Neuronal stem cell (in vitro differentiated cells): ENCODE data around the gene MACROD1.

Experiments used
- DNase-seq: peaks from one replicate; pipeline ENCODE4 v3.0.0-alpha.2; 2013; ENCODE audit warnings: low spot score
- H2AFZ ChIP-seq: one replicate; pipeline ENCODE4 v1.6.1; 2013; ENCODE audit warnings: mild to moderate bottlenecking, low read length, inconsistent platforms
- H2AK5ac ChIP-seq: 2 replicates; pipeline ENCODE4 v1.6.1; 2013; ENCODE audit warnings: low read depth, mild to moderate bottlenecking, inconsistent platforms, low read length, moderate library complexity, mixed read lengths
- H2BK120ac ChIP-seq: 2 replicates; pipeline ENCODE4 v1.6.1; 2013; ENCODE audit warnings: low read depth, mild to moderate bottlenecking, inconsistent platforms, low read length, moderate library complexity, mixed read lengths
- H2BK12ac ChIP-seq: one replicate; pipeline ENCODE4 v1.6.1; 2013; ENCODE audit warnings: low read length, inconsistent platforms
- H2BK15ac ChIP-seq: 2 replicates; pipeline ENCODE4 v1.6.1; 2013; ENCODE audit warnings: mild to moderate bottlenecking, low read length, inconsistent platforms, mixed read lengths
- H2BK5ac ChIP-seq: one replicate; pipeline ENCODE4 v1.6.1; 2013; ENCODE audit warnings: inconsistent platforms, mild to moderate bottlenecking, low read length, moderate library complexity
- H3K14ac ChIP-seq: one replicate; pipeline ENCODE4 v1.6.1; 2013; ENCODE audit warnings: low read length, inconsistent platforms
- H3K18ac ChIP-seq: 2 replicates; pipeline ENCODE4 v1.6.1; 2013; ENCODE audit warnings: low read length, inconsistent platforms
- H3K23ac ChIP-seq: 2 replicates; pipeline ENCODE4 v1.6.1; 2013; ENCODE audit warnings: low read depth, mild to moderate bottlenecking, mixed read lengths, low read length, inconsistent platforms; ENCODE audit not compliant: poor library complexity
- H3K27ac ChIP-seq: replicated peaks from 3 replicates; pipeline ENCODE4 v1.5.1; 2013; ENCODE audit warnings: low read length, inconsistent platforms
- H3K27me3 ChIP-seq, 3 experiments: 2 replicates each; pipeline ENCODE4 v1.6.1; 2013; ENCODE audit warnings: low read length in 3 of 3, mild to moderate bottlenecking in 2 of 3, inconsistent platforms in 1 of 3, low read depth in 1 of 3, mixed read lengths in 1 of 3, moderate library complexity in 1 of 3; ENCODE audit not compliant: control insufficient read depth in 3 of 3, insufficient read depth in 3 of 3
- H3K36me3 ChIP-seq, 2 donors: replicated peaks in 1 of 2; 2 replicates each; pipeline ENCODE4 v1.6.1; 2013; ENCODE audit warnings: low read length in 2 of 2; ENCODE audit not compliant: control insufficient read depth in 2 of 2, insufficient read depth in 2 of 2
- H3K4ac ChIP-seq: 2 replicates; pipeline ENCODE4 v1.6.1; 2013; ENCODE audit warnings: inconsistent platforms, mild to moderate bottlenecking, low read length, moderate library complexity
- H3K4me1 ChIP-seq, 2 donors: 1 replicate in 1 of 2; 2 replicates in 1 of 2; pipeline ENCODE4 v1.6.1; 2013; ENCODE audit warnings: low read length in 2 of 2, low read depth in 1 of 2; ENCODE audit not compliant: control insufficient read depth in 2 of 2, insufficient read depth in 1 of 2
- H3K4me2 ChIP-seq: one replicate; pipeline ENCODE4 v1.6.1; 2013; ENCODE audit warnings: mild to moderate bottlenecking, low read length, inconsistent platforms; ENCODE audit not compliant: insufficient read depth, poor library complexity, severe bottlenecking
- H3K4me3 ChIP-seq, 2 donors: 2 replicates each; pipeline ENCODE4 v1.5.1; 2013; ENCODE audit warnings: low read length in 2 of 2, mild to moderate bottlenecking in 2 of 2, inconsistent platforms in 1 of 2, moderate library complexity in 1 of 2
- H3K79me1 ChIP-seq: one replicate; pipeline ENCODE4 v1.6.1; 2013; ENCODE audit warnings: low read depth, mild to moderate bottlenecking, inconsistent platforms, low read length, moderate library complexity
- H3K9ac ChIP-seq: one replicate; pipeline ENCODE4 v1.6.1; 2013; ENCODE audit warnings: mild to moderate bottlenecking, low read depth, low read length, inconsistent platforms; ENCODE audit not compliant: poor library complexity
- H3K9me3 ChIP-seq, 2 donors: replicated peaks in 1 of 2; 2 replicates each; pipeline versions ENCODE3 to v1.6.1; 2013; ENCODE audit warnings: low read length in 2 of 2, mild to moderate bottlenecking in 2 of 2, inconsistent platforms in 1 of 2, low read depth in 1 of 2, mixed read lengths in 1 of 2, moderate library complexity in 1 of 2; ENCODE audit not compliant: control insufficient read depth in 2 of 2, insufficient read depth in 1 of 2
- H4K8ac ChIP-seq: one replicate; pipeline ENCODE4 v1.6.1; 2013; ENCODE audit warnings: low read depth, mild to moderate bottlenecking, inconsistent platforms, low read length, moderate library complexity
- H4K91ac ChIP-seq: one replicate; pipeline ENCODE4 v1.6.1; 2013; ENCODE audit warnings: low read length, low read depth, mild to moderate bottlenecking, inconsistent platforms; ENCODE audit not compliant: poor library complexity
- WGBS, 2 donors: extraction: QIAGEN DNeasy Blood & Tissue Kit; methylation state at CpG; one replicate each; pipeline ENCODE4 v1.1.7; 2013; ENCODE audit warnings: missing lambda C conversion rate in 2 of 2, mixed read lengths in 1 of 2; ENCODE audit not compliant: insufficient read length in 2 of 2, insufficient replicate concordance in 1 of 2; ENCODE audit errors: extremely low coverage in 2 of 2; 5-methylcytosine and 5-hydroxymethylcytosine counted together

MACROD1 gene

GRCh38 chr11:64157631-64158394, 8.1 kb downstream of the MACROD1 start:
- Histone ChIP-seq H3K23ac (no peak overlapping the region), H2AFZ (no peak overlapping the region), H2BK5ac (no peak overlapping the region), H3K9ac (no peak overlapping the region), H3K4me3 (no peak overlapping the region), H3K18ac (no peak overlapping the region), H3K4me2 (no peak overlapping the region), H2AK5ac (no peak overlapping the region), H3K14ac (no peak overlapping the region), H3K27ac (no peak overlapping the region), H4K8ac (no peak overlapping the region), H3K4ac (no peak overlapping the region), H3K79me1 (peaks cover 2% of the 10 kb centered on the region), H3K9me3 (no peaks in the 10 kb centered on the region), H3K27me3 (no peaks in the 10 kb centered on the region), H3K4me1 (peaks cover 0 to 14% of the 10 kb centered on the region in 2 donors), H4K91ac (no peak overlapping the region), H3K36me3 (no peaks in the 10 kb centered on the region), H2BK15ac (no peak overlapping the region), H2BK12ac (no peak overlapping the region), H2BK120ac (no peak overlapping the region)
- no peak for DNase-seq
- no CpG with 5 or more reads among the region's 17 CpGs for WGBS, 2 donors

DNA sequence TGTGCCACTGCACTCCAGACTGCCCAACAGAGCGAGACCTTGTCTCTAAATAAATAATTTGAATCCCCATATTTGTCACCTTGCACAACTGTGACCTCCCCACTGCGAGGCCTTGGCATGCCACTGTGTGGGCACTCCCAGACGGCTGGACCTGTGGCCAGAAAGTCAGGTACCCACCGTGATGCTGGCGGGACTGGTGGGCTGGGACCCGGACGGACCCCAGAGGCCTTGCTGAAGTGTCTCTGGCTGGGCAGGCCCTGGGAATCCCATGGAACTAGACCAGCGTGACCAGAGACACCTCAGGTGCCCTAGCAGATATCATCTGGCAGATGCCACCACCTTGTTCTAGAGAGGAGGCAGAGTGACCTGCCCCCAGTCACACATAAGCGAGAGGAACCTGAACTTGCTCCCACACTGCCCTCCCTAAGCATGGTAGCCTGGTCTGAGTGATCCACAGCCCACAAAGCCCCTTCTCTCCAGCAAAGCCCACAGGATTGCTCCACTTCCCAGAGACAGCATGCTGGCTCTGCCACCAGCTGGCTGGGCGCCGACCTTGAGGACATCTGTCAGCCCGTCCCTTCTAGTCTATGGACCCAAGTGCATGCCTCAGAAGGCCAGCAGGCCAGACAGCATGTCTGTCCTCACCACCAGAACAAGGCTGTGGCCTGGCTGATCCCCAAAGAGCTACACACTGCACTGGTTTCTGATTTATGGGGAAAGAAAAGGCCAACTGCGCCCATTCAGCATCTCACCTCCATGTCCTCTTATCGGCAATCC, 9.5 kb downstream of the MACROD1 start:
- H3K23ac ChIP-seq = peak overlapping the region; percentile 73
- H3K18ac ChIP-seq = no peak overlapping the region

DNA sequence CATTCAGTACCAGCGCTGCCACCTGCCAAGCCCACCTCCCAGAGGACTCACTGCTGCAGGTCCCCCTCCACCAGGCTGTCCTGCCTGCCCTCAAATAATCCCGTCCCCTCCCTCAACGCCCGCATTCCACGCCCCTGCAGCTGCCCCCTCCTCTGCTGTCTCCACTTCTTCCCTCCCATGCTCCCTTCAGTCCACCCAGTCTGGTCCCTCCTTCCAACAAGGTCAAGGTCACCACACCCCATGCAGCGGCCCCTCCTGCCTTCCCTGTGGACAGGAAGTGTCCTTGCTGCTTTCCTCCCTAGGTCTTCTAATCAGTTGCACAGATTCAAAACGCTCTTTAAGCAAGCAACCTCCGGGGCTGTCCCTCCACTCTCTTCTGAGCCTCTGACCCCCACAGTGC, 12.1 kb downstream of the MACROD1 start:
- Histone ChIP-seq H4K91ac (no peak overlapping the region), H3K4ac (no peak overlapping the region), H2BK120ac (no peak overlapping the region), H3K27me3 (no peaks in the 10 kb centered on the region), H3K23ac (peak overlapping the region; percentile 44), H3K4me3 (no peak overlapping the region), H3K18ac (peak overlapping the region; percentile 35), H3K79me1 (no peaks in the 10 kb centered on the region), H3K27ac (no peak overlapping the region), H2BK12ac (no peak overlapping the region), H3K9me3 (no peaks in the 10 kb centered on the region), H2BK15ac (peak overlapping the region; percentile 49), H3K4me2 (no peak overlapping the region), H4K8ac (no peak overlapping the region), H3K9ac (peak overlapping the region; percentile 81), H2BK5ac (peak overlapping the region; percentile 39), H3K4me1 (peaks cover 0 to 14% of the 10 kb centered on the region in 2 donors), H3K14ac (no peak overlapping the region), H2AFZ (peak overlapping the region; percentile 15), H3K36me3 (no peaks in the 10 kb centered on the region), H2AK5ac (peak overlapping the region; percentile 91)
- DNase-seq = no peak
- no CpG with 5 or more reads among the region's 8 CpGs for WGBS, 2 donors

More for the DNA sequence above, 9.5 kb downstream of the MACROD1 start:
- Histone ChIP-seq H3K4ac (no peak overlapping the region), H3K4me1 (peaks cover 0 to 14% of the 10 kb centered on the region in 2 donors), H3K27ac (no peak overlapping the region), H3K36me3 (no peaks in the 10 kb centered on the region), H3K9ac (no peak overlapping the region), H2AFZ (no peak overlapping the region), H2BK5ac (no peak overlapping the region), H3K4me3 (peak overlapping the region in 1 of 2 donors; percentile 0), H2BK12ac (no peak overlapping the region), H3K4me2 (no peak overlapping the region), H3K79me1 (peaks cover 2% of the 10 kb centered on the region), H3K27me3 (no peaks in the 10 kb centered on the region), H3K9me3 (no peaks in the 10 kb centered on the region), H4K91ac (no peak overlapping the region), H2AK5ac (peak overlapping the region; percentile 37), H3K14ac (no peak overlapping the region), H2BK120ac (no peak overlapping the region), H4K8ac (no peak overlapping the region), H2BK15ac (no peak overlapping the region)
- no peak for DNase-seq
- WGBS, 2 donors = no CpG with 5 or more reads among the region's 14 CpGs
